PC-9 (cell line): ENCODE data around the gene CRAMP1. TPM values are rescaled to one million over a fixed set of nuclear protein-coding genes. Genes with fewer than 3 reads are reported as not detected.
"Not testable (repeated sequence)": the region's sequence is repeated elsewhere in the genome, so short reads cannot be mapped to it uniquely, and the experiment has no call there.

Experiments
- BruUV-seq: library from RNA; stranded (reverse); fragments of 400-500 nt; replicated peaks from 2 replicates; lab custom pipeline; 2021; lab: Mats Ljungman, UMichigan
- CTCF ChIA-PET: fragments of 300-600 bp; sonication (Branson Sonifier 250); formaldehyde crosslinking; loops from one replicate; lab custom pipeline; 2022; ENCODE audit warnings: antibody characterized with exemption; lab: Charles Lee
- POLR2A ChIA-PET: fragments of 300-600 bp; sonication (Branson Sonifier 250); formaldehyde crosslinking; loops from one replicate; lab custom pipeline; 2022; ENCODE audit warnings: antibody characterized with exemption; ENCODE audit not compliant: unreplicated experiment; lab: Charles Lee
- DNase-seq, 2 experiments: peaks; one replicate each; pipeline versions ENCODE4 v3.0.0 to v3.0.0-alpha.2; 2015 to 2022; ENCODE audit warnings: mixed read lengths in 1 of 2
- H2AFZ ChIP-seq: fragments of 200-600 bp; sonication (generic); 2 replicates; pipeline ENCODE4 v1.8.1; 2017; ENCODE audit warnings: antibody characterized with exemption
- H3F3A ChIP-seq: fragments of 200-600 bp; sonication (generic); 2 replicates; pipeline ENCODE4 v1.8.1; 2017; ENCODE audit warnings: antibody characterized with exemption, mild to moderate bottlenecking, low read depth; ENCODE audit not compliant: insufficient read depth
- H3K27ac ChIP-seq: fragments of 200-600 bp; sonication (generic); 2 replicates; pipeline ENCODE4 v1.6.1; 2016; ENCODE audit warnings: mixed run types
- H3K27me3 ChIP-seq: fragments of 200-600 bp; sonication (generic); 2 replicates; pipeline ENCODE4 v1.6.1; 2016; ENCODE audit warnings: low read depth, mixed run types; ENCODE audit not compliant: insufficient read depth
- H3K36me3 ChIP-seq: fragments of 200-600 bp; sonication (generic); 2 replicates; pipeline ENCODE4 v1.6.1; 2016; ENCODE audit warnings: low read depth, mixed run types
- H3K4me1 ChIP-seq: fragments of 200-600 bp; sonication (generic); replicated peaks from 2 replicates; pipeline ENCODE4 v1.6.1; 2016; ENCODE audit warnings: mixed run types; ENCODE audit not compliant: insufficient read depth
- H3K4me2 ChIP-seq: fragments of 200-600 bp; sonication (generic); 2 replicates; pipeline ENCODE4 v1.6.1; 2017; ENCODE audit warnings: mixed run types
- H3K4me3 ChIP-seq: fragments of 200-600 bp; sonication (generic); 2 replicates; pipeline ENCODE4 v1.6.1; 2016; ENCODE audit warnings: mixed run types
- H3K79me2 ChIP-seq: fragments of 200-600 bp; sonication (generic); 2 replicates; pipeline ENCODE4 v1.6.1; 2017; ENCODE audit warnings: low read depth, mixed run types
- H3K9me2 ChIP-seq: fragments of 200-600 bp; sonication (generic); 2 replicates; pipeline ENCODE4 v1.8.1; 2017; ENCODE audit warnings: mild to moderate bottlenecking; ENCODE audit not compliant: insufficient read depth
- H3K9me3 ChIP-seq: fragments of 200-600 bp; sonication (generic); 2 replicates; pipeline ENCODE4 v1.8.1; 2016; ENCODE audit warnings: low read depth; ENCODE audit not compliant: insufficient read depth
- H4K20me1 ChIP-seq: fragments of 200-600 bp; sonication (generic); 2 replicates; pipeline ENCODE4 v1.8.1; 2017; ENCODE audit not compliant: insufficient read depth
- CTCF ChIP-seq: fragments of 200-600 bp; sonication (generic); conservative IDR thresholded peaks from 2 replicates; pipeline ENCODE4 v1.6.1; 2017; ENCODE audit warnings: mixed run types, antibody characterized with exemption, mild to moderate bottlenecking, moderate library complexity
- EZH2 ChIP-seq: fragments of 200-600 bp; sonication (generic); IDR thresholded peaks from 2 replicates; pipeline ENCODE4 v1.8.0; 2017; ENCODE audit warnings: antibody characterized with exemption, low read depth
- intact Hi-C: fragments of 100-400 bp; cut with micrococcal nuclease; formaldehyde crosslinking; loops from one replicate; pipeline ENCODE4 v1.10.0; 2022; ENCODE audit not compliant: unreplicated experiment
- total RNA-seq: library from RNA; stranded (reverse); gene quantifications from 2 replicates; pipeline ENCODE4 v1.2.3, GENCODE V29; 2021

Gene CRAMP1
- total RNA-seq, 1 experiment from 2014 or later, result 22.7 TPM

- DNase-seq, result no peak
- no peaks in the 10 kb centered on the region for H3K4me1 ChIP-seq
- no peaks in the 10 kb centered on the region for H3K79me2 ChIP-seq
- ChIA-PET CTCF (no interaction called here), POLR2A (no interaction called here)
- H3K9me2 ChIP-seq, result no peaks in the 10 kb centered on the region
- no peaks in the 10 kb centered on the region for H3K9me3 ChIP-seq
- H3K36me3 ChIP-seq, result no peaks in the 10 kb centered on the region
- H4K20me1 ChIP-seq, result no peaks in the 10 kb centered on the region
- BruUV-seq, result no TSS peak
- H3K27ac ChIP-seq, result no peak overlapping the region
- no peak overlapping the region for H3K4me3 ChIP-seq
- H2AFZ ChIP-seq, result no peak overlapping the region
- intact Hi-C loops, result no loop called here
- H3K27me3 ChIP-seq, result no peaks in the 10 kb centered on the region
- no peak overlapping the region for H3K4me2 ChIP-seq
- H3F3A ChIP-seq, result no peaks in the 10 kb centered on the region
- TF ChIP-seq EZH2, result no peak
- no peak for TF ChIP-seq CTCF
Observed at GRCh38 chr16:1592446-1592845, 19.7 kb upstream of the CRAMP1 start.

GRCh38 chr16:1595511-1595910 lies 16.6 kb upstream of the CRAMP1 start:
- H4K20me1 ChIP-seq, POLR2A ChIA-PET, H2AFZ ChIP-seq, H3K9me3 ChIP-seq, intact Hi-C loops, H3F3A ChIP-seq, H3K9me2 ChIP-seq, DNase-seq, H3K27me3 ChIP-seq, H3K79me2 ChIP-seq, H3K36me3 ChIP-seq, H3K4me1 ChIP-seq, BruUV-seq, H3K4me3 ChIP-seq, H3K4me2 ChIP-seq, H3K27ac ChIP-seq: not testable (repeated sequence)
- CTCF ChIA-PET, result interaction anchor here (0.7 kb wide), 1 partner anchor 70 kb away, joined by 3 read pairs; no protein-coding TSS in a partner anchor

GRCh38 chr16:1596516-1596915 lies 15.6 kb upstream of the CRAMP1 start:
- Histone ChIP-seq H3K79me2 (no peaks in the 10 kb centered on the region), H2AFZ (no peak overlapping the region), H3K27ac (no peak overlapping the region), H3K4me1 (no peaks in the 10 kb centered on the region), H3K4me2 (no peak overlapping the region), H3K9me2 (no peaks in the 10 kb centered on the region), H3K36me3 (no peaks in the 10 kb centered on the region), H4K20me1 (no peaks in the 10 kb centered on the region), H3K4me3 (no peak overlapping the region), H3F3A (no peaks in the 10 kb centered on the region), H3K9me3 (no peaks in the 10 kb centered on the region), H3K27me3 (no peaks in the 10 kb centered on the region)
- TF ChIP-seq CTCF (no peak), EZH2 (no peak)
- no TSS peak for BruUV-seq
- ChIA-PET POLR2A (interaction anchor here (0.6 kb wide), 1 partner anchor 152 kb away, joined by 5 read pairs; no protein-coding TSS in a partner anchor), CTCF (no interaction called here)
- DNase-seq, result no peak
- intact Hi-C loops, result no loop called here

GRCh38 chr16:1597154-1597553 lies 15.0 kb upstream of the CRAMP1 start:
- intact Hi-C loops, result no loop called here
- Histone ChIP-seq H3K79me2 (no peaks in the 10 kb centered on the region), H4K20me1 (no peaks in the 10 kb centered on the region), H3K9me2 (no peaks in the 10 kb centered on the region), H2AFZ (no peak overlapping the region), H3K4me1 (no peaks in the 10 kb centered on the region), H3K36me3 (no peaks in the 10 kb centered on the region), H3K27me3 (no peaks in the 10 kb centered on the region), H3K4me3 (no peak overlapping the region), H3F3A (no peaks in the 10 kb centered on the region), H3K4me2 (no peak overlapping the region), H3K27ac (no peak overlapping the region), H3K9me3 (no peaks in the 10 kb centered on the region)
- POLR2A ChIA-PET, result interaction anchor here (0.6 kb wide), 1 partner anchor 151 kb away, joined by 5 read pairs; no protein-coding TSS in a partner anchor
- CTCF ChIA-PET, result no interaction called here
- TF ChIP-seq CTCF, result no peak
- no peak for TF ChIP-seq EZH2
- no peak for DNase-seq
- BruUV-seq, result no TSS peak
